HT-29 (cell line): ENCODE measurements around the gene RECK. TPM values are rescaled to one million over a fixed set of nuclear protein-coding genes. Genes with fewer than 3 reads are reported as not detected.

Source experiments
- DNase-seq: peaks from one replicate; pipeline ENCODE4 v3.0.0-alpha.2; 2015; ENCODE audit warnings: low spot score
- total RNA-seq: library from RNA; depleted of rRNA; stranded (reverse); fragments of >200 nt; shearing (Covaris generic); gene quantifications from 2 replicates; pipeline ENCODE4 v1.2.3, GENCODE V29; 2014

Gene RECK
- total RNA-seq, 1 experiment from 2014 or later, result not detected

- DNase-seq, result peak; percentile 72
These were observed 13.3 kb upstream of the RECK start for GRCh38 chr9:36023260-36024048.

- no peak for DNase-seq
These were observed 11.0 kb upstream of the RECK start for GRCh38 chr9:36025746-36026145.

- no peak for DNase-seq
These were observed 7.5 kb upstream of the RECK start for GRCh38 chr9:36029202-36029601.

- DNase-seq, result no peak
These were observed 6.8 kb upstream of the RECK start for GRCh38 chr9:36029765-36030528.

- no peak for DNase-seq
These were observed 5.8 kb upstream of the RECK start for GRCh38 chr9:36030871-36031270.

GRCh38 chr9:36031774-36032555, 4.7 kb upstream of the RECK start:
- no peak for DNase-seq

GRCh38 chr9:36033788-36034187, 2.9 kb upstream of the RECK start:
- DNase-seq, result no peak

GRCh38 chr9:36034234-36034633, 2.5 kb upstream of the RECK start:
- no peak for DNase-seq

GRCh38 chr9:36035006-36035405, 1.7 kb upstream of the RECK start:
- no peak for DNase-seq

- DNase-seq, result no peak
These were observed 397 bp upstream of the RECK start for GRCh38 chr9:36036253-36036779.

- DNase-seq, result no peak
These were observed 923 bp downstream of the RECK start for GRCh38 chr9:36037549-36038122.

GRCh38 chr9:36039121-36039520, 2.4 kb downstream of the RECK start:
- no peak for DNase-seq

GRCh38 chr9:36039696-36040095, 3.0 kb downstream of the RECK start:
- DNase-seq, result no peak

- DNase-seq, result no peak
These were observed 3.7 kb downstream of the RECK start for GRCh38 chr9:36040271-36040925.

GRCh38 chr9:36041506-36041905, 4.8 kb downstream of the RECK start:
- DNase-seq, result no peak

- no peak for DNase-seq
These were observed 8.9 kb downstream of the RECK start for GRCh38 chr9:36045610-36046009.

GRCh38 chr9:36046923-36047322, 10.2 kb downstream of the RECK start:
- no peak for DNase-seq

GRCh38 chr9:36049408-36049807, 12.7 kb downstream of the RECK start:
- DNase-seq, result no peak

- DNase-seq, result no peak
These were observed 13.8 kb downstream of the RECK start for GRCh38 chr9:36050476-36050875.

- no peak for DNase-seq
These were observed 14.6 kb downstream of the RECK start for GRCh38 chr9:36051317-36051716.

- no peak for DNase-seq
These were observed 17.3 kb downstream of the RECK start for GRCh38 chr9:36053971-36054370.
